ENCODE results near the gene TLE4. TPM values are rescaled to one million over a fixed set of nuclear protein-coding genes. Genes with fewer than 3 reads are reported as not detected.

Gene TLE4
- total RNA-seq, 1 donor from 2014 or later = 62.6 TPM

DNA sequence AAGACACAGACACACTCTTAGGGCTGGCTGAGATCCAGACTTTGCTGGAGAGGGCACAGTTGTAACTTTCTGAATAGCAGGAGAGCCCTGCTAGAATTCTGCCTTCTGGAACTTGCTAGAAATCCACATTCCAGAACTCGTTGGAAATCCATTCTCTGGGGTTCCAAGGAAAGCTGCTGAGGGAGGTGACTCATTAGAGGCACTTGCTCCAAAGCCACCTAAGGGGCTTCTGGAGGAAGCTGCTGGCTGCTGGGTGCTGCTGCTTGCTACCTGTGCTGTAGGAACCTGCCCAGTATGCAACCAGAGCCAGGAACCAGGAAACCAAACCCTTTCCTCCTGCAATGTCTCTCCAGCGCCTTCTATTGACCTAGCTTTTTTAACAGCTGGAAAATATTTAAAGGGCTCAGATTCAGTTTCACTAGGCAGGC, 4.1 kb upstream of the TLE4 start:
- Mint-ChIP-seq H3K27ac (no peak overlapping the region), H3K4me3 (no peak overlapping the region), H3K4me1 (peaks cover 18% of the 10 kb centered on the region), H3K36me3 (ENCODE audit: low read depth) (no peaks in the 10 kb centered on the region), H3K27me3 (peaks cover 7% of the 10 kb centered on the region), H3K9me3 (no peaks in the 10 kb centered on the region)
- DNase-seq (no peak), ATAC-seq (ENCODE audit: low read depth) (no peak)
- ChIA-PET CTCF (interaction anchor here (1.0 kb wide), 1 partner anchor 11 kb away, joined by 3 read pairs; no protein-coding TSS in a partner anchor), POLR2A (no interaction called here)
- TF ChIP-seq, protein P1, sequence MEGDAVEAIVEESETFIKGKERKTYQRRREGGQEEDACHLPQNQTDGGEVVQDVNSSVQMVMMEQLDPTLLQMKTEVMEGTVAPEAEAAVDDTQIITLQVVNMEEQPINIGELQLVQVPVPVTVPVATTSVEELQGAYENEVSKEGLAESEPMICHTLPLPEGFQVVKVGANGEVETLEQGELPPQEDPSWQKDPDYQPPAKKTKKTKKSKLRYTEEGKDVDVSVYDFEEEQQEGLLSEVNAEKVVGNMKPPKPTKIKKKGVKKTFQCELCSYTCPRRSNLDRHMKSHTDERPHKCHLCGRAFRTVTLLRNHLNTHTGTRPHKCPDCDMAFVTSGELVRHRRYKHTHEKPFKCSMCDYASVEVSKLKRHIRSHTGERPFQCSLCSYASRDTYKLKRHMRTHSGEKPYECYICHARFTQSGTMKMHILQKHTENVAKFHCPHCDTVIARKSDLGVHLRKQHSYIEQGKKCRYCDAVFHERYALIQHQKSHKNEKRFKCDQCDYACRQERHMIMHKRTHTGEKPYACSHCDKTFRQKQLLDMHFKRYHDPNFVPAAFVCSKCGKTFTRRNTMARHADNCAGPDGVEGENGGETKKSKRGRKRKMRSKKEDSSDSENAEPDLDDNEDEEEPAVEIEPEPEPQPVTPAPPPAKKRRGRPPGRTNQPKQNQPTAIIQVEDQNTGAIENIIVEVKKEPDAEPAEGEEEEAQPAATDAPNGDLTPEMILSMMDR (IDR thresholded peaks at IDR 0.05) = no peak
- intact Hi-C loops (cut with micrococcal nuclease) = no loop called here

DNA sequence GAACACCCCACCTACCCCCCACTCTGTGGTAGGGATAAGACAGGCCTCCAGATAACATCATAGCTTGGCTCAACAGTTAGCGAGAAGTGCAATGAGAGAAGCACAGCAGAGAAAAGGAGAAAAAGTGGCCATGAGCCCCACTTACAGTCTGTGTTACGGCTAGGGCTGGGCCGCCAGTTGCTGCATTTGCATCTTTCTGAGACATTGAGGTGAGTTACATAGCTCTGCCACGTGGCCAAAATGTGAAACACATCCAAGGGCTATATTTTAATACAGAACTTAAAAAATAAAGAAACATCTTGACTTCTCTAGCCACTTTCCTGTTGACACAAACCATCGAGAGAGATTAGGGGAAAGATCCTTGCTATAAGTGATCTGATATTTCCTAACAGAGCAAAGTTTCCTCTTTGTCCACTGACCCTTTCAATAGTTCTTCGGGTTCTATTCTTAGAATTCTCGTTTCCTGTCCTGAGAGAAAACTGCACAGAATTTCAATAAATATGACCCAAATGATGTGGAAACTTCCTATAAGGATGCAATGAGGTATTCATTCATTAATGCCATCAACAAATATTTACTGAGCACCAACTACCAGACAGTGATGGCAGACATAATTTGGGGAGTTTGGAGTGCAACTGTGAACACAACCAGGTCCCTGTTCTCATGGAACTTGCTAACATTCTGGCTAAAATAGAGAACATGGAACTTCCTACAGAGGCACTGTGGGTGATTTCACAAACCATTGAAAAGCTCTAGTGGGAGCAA, 3.2 kb upstream of the TLE4 start:
- Mint-ChIP-seq H3K36me3 (ENCODE audit: low read depth) (peaks cover under 1% of the 10 kb centered on the region), H3K27ac (no peak overlapping the region), H3K9me3 (no peaks in the 10 kb centered on the region), H3K4me3 (no peak overlapping the region), H3K27me3 (peaks cover 7% of the 10 kb centered on the region), H3K4me1 (peaks cover 18% of the 10 kb centered on the region)
- CTCF ChIA-PET = interaction anchor here (1.0 kb wide), 1 partner anchor 12 kb away, joined by 3 read pairs; no protein-coding TSS in a partner anchor
- POLR2A ChIA-PET = no interaction called here
- no peak for ATAC-seq (ENCODE audit: low read depth)
- intact Hi-C loops (cut with micrococcal nuclease) = no loop called here
- TF ChIP-seq, protein P1 (IDR thresholded peaks at IDR 0.05) = no peak
- DNase-seq = no peak

DNA sequence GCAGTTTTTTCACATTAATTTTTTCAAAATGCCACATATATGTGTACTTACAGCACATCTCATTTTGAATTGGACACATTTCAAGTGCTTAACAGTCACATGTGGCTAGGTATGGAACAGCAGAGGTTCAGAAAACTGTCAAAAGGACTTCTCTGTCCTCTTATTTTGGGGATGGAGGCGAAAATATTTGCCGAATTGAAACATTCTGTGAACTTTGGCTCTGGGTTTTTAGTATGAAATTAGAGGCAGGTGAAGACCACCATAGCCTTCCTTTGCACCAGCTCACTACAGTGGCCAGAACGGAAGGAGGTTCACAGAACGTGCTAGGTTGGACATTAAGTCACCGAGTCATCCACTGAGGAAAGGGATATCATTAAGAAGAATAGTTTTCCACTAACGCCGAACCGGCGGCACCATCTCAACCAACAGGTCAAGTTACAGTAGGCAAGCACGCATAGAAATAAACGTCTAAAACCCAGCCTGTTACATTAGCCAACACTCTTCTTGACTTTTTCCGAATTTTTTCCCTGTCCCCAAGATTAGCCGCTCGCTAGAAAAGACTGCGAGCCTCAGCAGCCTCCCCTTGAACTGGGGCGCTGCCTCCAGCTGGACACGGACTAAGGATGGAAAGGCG, 1.8 kb upstream of the TLE4 start:
- Mint-ChIP-seq H3K27ac (peak overlapping the region; percentile 31), H3K4me1 (peaks cover 33% of the 10 kb centered on the region), H3K36me3 (ENCODE audit: low read depth) (peaks cover 5% of the 10 kb centered on the region), H3K9me3 (no peaks in the 10 kb centered on the region), H3K27me3 (peaks cover 4% of the 10 kb centered on the region), H3K4me3 (no peak overlapping the region)
- ChIA-PET CTCF (no interaction called here), POLR2A (interaction anchor here (0.6 to 2.5 kb wide), 6 partner anchors 23 to 1988 kb away, joined by 3 to 32 read pairs (median 4); no protein-coding TSS in a partner anchor)
- TF ChIP-seq, protein P1 (IDR thresholded peaks at IDR 0.05) = no peak
- intact Hi-C loops (cut with micrococcal nuclease) = loop anchor here (2.0 to 5.0 kb wide), 7 partner anchors 375 to 1333 kb away; partner anchors contain the start of genes CEP78 and PSAT1
- ATAC-seq (ENCODE audit: low read depth) (no peak), DNase-seq (no peak)

DNA sequence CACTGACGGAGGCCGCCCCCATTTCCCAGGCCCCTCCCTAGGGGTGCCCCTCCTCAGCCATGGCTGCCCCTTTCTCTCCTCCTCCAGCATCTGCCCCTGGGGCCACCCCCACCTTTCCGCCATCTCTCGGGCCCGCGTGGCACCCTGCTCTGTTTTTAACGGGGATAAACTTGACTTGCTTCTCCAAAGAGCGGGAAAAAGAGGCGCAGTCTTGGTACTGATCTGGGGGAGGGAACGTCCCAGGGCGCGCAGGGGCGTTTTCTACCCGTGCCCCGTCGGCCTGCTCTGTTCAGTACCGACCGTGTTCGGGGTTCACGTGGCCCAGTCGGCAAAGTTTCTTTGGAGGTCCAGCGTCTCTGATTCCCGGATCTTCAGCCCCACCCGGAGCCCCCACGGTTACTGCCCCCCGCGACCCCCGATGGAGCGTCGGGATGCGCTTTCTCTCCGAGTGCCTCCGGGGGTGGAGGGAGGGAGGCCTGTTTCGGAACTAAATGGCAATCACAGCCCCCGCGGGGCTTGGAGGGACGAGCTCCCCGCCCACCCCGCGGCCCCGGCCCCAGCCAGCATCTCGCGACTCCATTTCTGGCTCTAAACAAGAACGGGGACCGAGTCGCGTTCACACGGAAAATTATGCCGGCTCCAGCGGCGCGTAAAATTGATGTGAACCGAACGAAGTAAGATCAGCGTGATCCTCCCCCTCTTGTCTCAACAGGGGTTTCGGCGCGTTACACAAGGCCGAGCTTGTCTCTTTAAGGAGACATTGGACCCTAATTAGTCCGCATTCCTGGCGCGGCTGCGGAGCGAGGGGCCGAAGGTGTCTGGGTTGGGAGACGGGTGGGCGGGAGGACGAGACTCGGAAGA, 1.1 kb upstream of the TLE4 start:
- Mint-ChIP-seq H3K36me3 (ENCODE audit: low read depth) (peaks cover 6% of the 10 kb centered on the region), H3K27ac (peak overlapping the region; percentile 41), H3K4me3 (no peak overlapping the region), H3K9me3 (no peaks in the 10 kb centered on the region), H3K4me1 (peaks cover 32% of the 10 kb centered on the region), H3K27me3 (peaks cover 4% of the 10 kb centered on the region)
- TF ChIP-seq, protein P1 (IDR thresholded peaks at IDR 0.05) = no peak
- ChIA-PET POLR2A (interaction anchor here (0.6 to 2.5 kb wide), 20 partner anchors 9 to 1273 kb away, joined by 3 to 32 read pairs (median 6); no protein-coding TSS in a partner anchor), CTCF (no interaction called here)
- intact Hi-C loops (cut with micrococcal nuclease) = loop anchor here (1.0 to 5.0 kb wide), 11 partner anchors 41 to 1334 kb away; partner anchors contain the start of genes CEP78 and PSAT1
- DNase-seq (peak; percentile 36), ATAC-seq (ENCODE audit: low read depth) (no peak)

Data from activated B cell treated with CpG ODN at 0.5 μM for 24 hours (primary cell).